BLaER1 treated with 17β-estradiol and CSF1 and Interleukin-3, amounts not matched to agents 10 nM and 100 nM (cell line): ENCODE results near the gene LRIG2.
"Not testable (repeated sequence)": the region's sequence is repeated elsewhere in the genome, so short reads cannot be mapped to it uniquely, and the experiment has no call there.

Source experiments
- H3K27ac ChIP-seq, 11 experiments: shearing (Covaris generic); formaldehyde crosslinking; 2 replicates each; pipeline ENCODE4 v1.8.1; 2022
- H3K27me3 ChIP-seq, 11 experiments: shearing (Covaris generic); formaldehyde crosslinking; 2 replicates each; pipeline ENCODE4 v1.8.1; 2022
- H3K36me3 ChIP-seq, 11 experiments: shearing (Covaris generic); formaldehyde crosslinking; 2 replicates each; pipeline ENCODE4 v1.8.1; 2022
- H3K4me1 ChIP-seq, 10 experiments: shearing (Covaris generic); formaldehyde crosslinking; 2 replicates each; pipeline ENCODE4 v1.8.1; 2022
- H3K4me2 ChIP-seq, 11 experiments: shearing (Covaris generic); formaldehyde crosslinking; 2 replicates each; pipeline ENCODE4 v1.8.1; 2022
- H3K4me3 ChIP-seq, 10 experiments: shearing (Covaris generic); formaldehyde crosslinking; 2 replicates each; pipeline ENCODE4 v1.8.1; 2022
- H3K9ac ChIP-seq, 11 experiments: shearing (Covaris generic); formaldehyde crosslinking; 2 replicates each; pipeline ENCODE4 v1.8.1; 2022
- H3K9me3 ChIP-seq, 11 experiments: shearing (Covaris generic); formaldehyde crosslinking; replicated peaks in 1 of 11; 2 replicates each; pipeline ENCODE4 v1.8.1; 2022
- H4K20me1 ChIP-seq, 11 experiments: shearing (Covaris generic); formaldehyde crosslinking; 2 replicates each; pipeline ENCODE4 v1.8.1; 2022
- Cebpa-rat ChIP-seq, 11 experiments: shearing (Covaris generic); IDR thresholded peaks; 2 replicates each; pipeline ENCODE4 v1.8.1; 2022

The LRIG2 gene

DNA sequence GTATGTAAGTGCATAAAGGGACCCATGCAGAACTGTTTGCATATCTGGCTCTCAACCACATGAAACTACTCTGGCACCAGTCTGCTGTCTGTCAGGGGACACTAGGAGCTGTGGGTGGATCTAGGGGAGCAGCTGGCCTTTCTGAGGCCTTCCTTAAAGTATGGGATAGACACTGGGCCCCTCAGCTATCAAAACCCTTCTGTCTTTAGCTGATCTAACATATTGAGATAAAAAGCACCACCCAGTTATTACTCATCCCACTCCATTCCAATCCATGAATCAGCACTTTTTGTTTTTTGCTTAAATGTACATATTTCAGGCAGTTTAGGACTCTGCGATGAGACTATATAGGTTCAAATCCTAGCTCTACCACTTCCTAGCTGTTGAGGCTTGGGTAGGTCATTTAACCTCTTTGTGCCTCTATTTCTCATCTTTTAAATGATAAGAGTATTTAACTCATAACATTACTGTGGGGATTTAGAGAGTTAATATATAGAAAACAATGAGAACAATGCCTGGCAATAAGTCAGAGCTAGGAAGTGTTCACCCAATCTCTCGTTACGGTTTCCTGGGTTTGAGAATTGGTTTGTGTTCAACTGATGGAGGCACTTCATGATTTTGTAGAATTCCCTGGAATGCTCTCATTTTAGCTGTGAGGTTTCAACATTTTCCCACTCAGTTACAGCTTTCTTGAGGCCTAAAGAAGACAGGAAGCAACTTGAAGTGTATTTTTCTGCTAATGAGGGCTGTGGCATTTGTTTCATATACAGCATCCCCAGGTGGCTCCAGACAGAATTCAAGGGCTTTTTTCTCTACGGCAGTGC is 68.9 kb downstream of the LRIG2 start:
- H3K9ac ChIP-seq = 0 out of 22 replicates have a peak overlapping the region, but pooled peaks of 1 of the 11 experiments have one; percentile 43
- no peak for TF ChIP-seq Cebpa-rat (IDR thresholded peaks at IDR 0.05)
- H3K36me3 ChIP-seq = no peaks in the 10 kb centered on the region
- no peak overlapping the region for H3K4me3 ChIP-seq
- peak overlapping the region in 8 of 11 experiments; percentile 20 to 92 (median 78); a peak in 12 of 22 replicates for H3K4me2 ChIP-seq
- no peaks in the 10 kb centered on the region for H3K9me3 ChIP-seq
- H3K27ac ChIP-seq = peak overlapping the region in 6 of 11 experiments; percentile 20 to 69 (median 47); a peak in 6 of 22 replicates
- peaks cover 16 to 60% (median 32%) of the 10 kb centered on the region in 10 experiments for H3K4me1 ChIP-seq
- H3K27me3 ChIP-seq = no peaks in the 10 kb centered on the region
- no peaks in the 10 kb centered on the region for H4K20me1 ChIP-seq

DNA sequence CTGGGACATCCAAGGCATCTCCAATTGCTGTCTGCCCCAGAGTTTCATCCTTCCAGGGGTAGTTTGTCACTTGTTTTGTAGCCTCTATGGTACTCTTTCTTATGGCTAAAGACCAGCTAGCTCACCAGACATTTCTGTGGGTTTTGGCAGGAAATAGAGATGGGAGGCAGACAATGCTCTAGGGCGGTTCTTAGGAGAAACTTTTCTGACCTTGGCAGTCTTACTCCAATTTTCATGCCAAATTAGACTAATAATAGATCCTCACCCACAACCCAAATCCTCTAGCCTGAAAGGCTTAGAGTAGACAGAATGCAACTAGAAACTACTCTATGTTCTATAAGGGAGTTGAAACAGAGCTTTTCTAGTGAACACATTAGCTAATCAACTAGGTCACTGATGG is 69.8 kb downstream of the LRIG2 start:
- TF ChIP-seq Cebpa-rat (IDR thresholded peaks at IDR 0.05) = no peak

DNA sequence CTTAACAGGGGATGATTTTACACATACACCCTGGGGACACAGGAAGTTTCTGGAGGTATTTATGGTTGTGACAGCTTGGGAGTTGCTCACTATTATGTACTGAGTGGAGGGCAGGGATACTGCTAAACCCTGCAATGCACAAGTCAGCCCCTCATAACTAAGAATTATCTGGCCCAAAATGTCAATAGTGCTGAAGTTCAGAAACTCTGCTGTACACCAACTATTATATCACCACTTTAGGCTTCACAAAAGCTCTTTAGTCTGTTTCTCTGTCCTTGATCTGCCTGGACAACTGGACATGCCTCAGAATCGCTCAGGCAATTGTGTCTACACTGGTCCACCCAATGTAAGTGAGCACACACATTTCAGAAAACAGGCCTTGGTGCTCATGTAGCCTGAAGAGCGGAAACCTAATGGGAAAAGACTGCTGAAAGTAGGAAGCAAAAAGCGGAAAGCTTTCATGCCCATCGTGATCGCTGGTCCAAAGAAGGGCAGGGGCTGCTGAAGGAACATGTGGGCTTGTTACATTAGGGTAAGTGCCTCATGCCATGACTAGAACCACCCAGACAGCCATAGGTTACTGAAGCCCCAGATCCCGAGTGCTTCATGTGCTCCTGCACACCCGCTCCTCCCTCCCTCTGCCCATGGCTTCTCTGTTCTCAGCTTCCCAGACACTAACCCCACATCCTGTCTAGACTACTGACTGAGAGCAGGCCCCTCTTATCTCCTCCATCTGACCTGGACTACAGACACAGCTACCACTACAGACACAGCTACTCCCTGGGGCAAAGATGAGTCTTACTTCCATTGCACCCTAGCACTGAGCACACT is 73.5 kb downstream of the LRIG2 start:
- TF ChIP-seq Cebpa-rat (IDR thresholded peaks at IDR 0.05) = no peak
- H3K4me3 ChIP-seq = no peak overlapping the region
- H3K27ac ChIP-seq = no peak overlapping the region
- H3K36me3 ChIP-seq = no peaks in the 10 kb centered on the region
- no peak overlapping the region for H3K9ac ChIP-seq
- no peaks in the 10 kb centered on the region for H3K9me3 ChIP-seq
- no peaks in the 10 kb centered on the region for H3K27me3 ChIP-seq
- no peaks in the 10 kb centered on the region for H4K20me1 ChIP-seq
- peak overlapping the region in 4 of 11 experiments; percentile 5 to 25 (median 14); a peak in 3 of 22 replicates for H3K4me2 ChIP-seq
- H3K4me1 ChIP-seq = peaks cover 11 to 28% (median 24%) of the 10 kb centered on the region in 10 experiments

More for the DNA sequence above, 69.8 kb downstream of the LRIG2 start:
- Histone ChIP-seq H3K4me3 (no peak overlapping the region), H4K20me1 (no peaks in the 10 kb centered on the region), H3K36me3 (no peaks in the 10 kb centered on the region), H3K4me2 (peak overlapping the region; percentile 20 to 92 (median 55)), H3K9ac (no peak overlapping the region), H3K4me1 (peaks cover 16 to 52% (median 37%) of the 10 kb centered on the region in 10 experiments), H3K27me3 (no peaks in the 10 kb centered on the region), H3K27ac (peak overlapping the region in 4 of 11 experiments; percentile 1 to 69 (median 48); a peak in 2 of 22 replicates), H3K9me3 (no peaks in the 10 kb centered on the region)

DNA sequence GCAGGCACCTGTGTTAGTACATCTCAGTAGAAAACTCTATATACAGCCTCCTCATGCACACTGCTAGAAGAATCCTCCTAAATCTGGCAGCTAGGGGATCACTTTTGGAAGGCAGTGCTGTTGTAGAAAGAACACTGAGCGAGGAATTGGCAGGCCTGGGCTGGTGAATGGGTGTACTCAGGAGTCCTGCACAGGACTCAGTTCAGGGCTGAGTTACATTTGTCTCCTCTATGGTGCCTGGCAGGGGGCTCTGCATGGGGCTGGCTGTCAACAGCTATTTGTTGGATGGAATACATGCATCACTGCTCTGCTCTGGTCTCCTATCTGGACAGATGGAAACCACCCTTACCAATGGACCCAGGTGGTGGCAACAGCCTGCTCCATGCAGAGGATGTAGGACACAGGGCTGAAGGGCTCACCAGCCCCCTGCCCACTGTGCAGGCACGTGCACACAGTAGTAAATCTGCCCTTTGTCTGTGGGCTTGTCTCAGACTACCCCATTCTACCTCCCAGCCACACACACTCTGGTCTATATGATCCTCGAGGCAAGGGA is 74.2 kb downstream of the LRIG2 start:
- Histone ChIP-seq H3K27ac (no peak overlapping the region), H4K20me1 (no peaks in the 10 kb centered on the region), H3K27me3 (no peaks in the 10 kb centered on the region), H3K4me1 (peaks cover 8 to 22% (median 19%) of the 10 kb centered on the region in 10 experiments), H3K36me3 (no peaks in the 10 kb centered on the region), H3K9ac (no peak overlapping the region), H3K9me3 (no peaks in the 10 kb centered on the region), H3K4me3 (no peak overlapping the region), H3K4me2 (peak overlapping the region in 4 of 11 experiments; percentile 5 to 25 (median 14); a peak in 3 of 22 replicates)
- TF ChIP-seq Cebpa-rat (IDR thresholded peaks at IDR 0.05) = no peak

DNA sequence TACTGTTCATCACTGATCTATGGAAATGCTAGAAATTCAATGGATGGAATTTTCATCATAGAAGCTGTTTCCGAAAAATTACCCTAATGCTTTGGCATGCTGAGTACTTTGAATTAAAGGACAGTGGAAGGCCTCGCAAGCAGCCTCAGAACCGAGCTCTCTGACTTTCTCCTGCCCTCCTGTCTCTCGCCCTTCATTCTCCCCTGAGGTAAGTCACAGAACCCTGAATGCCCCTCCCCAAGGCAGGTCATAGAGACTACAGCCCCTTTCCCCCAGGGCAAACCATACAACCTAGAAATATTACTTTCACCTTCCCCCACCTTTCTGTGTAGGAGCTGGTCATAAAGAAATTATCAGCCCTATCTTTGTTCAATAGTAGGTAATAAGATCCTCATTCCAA is 74.8 kb downstream of the LRIG2 start:
- Histone ChIP-seq H3K4me2 (no peak overlapping the region), H3K36me3 (no peaks in the 10 kb centered on the region), H3K27ac (no peak overlapping the region), H4K20me1 (no peaks in the 10 kb centered on the region), H3K9me3 (no peaks in the 10 kb centered on the region), H3K27me3 (no peaks in the 10 kb centered on the region), H3K4me3 (no peak overlapping the region), H3K9ac (no peak overlapping the region), H3K4me1 (peaks cover 1 to 16% (median 13%) of the 10 kb centered on the region in 10 experiments)
- no peak for TF ChIP-seq Cebpa-rat (IDR thresholded peaks at IDR 0.05)

DNA sequence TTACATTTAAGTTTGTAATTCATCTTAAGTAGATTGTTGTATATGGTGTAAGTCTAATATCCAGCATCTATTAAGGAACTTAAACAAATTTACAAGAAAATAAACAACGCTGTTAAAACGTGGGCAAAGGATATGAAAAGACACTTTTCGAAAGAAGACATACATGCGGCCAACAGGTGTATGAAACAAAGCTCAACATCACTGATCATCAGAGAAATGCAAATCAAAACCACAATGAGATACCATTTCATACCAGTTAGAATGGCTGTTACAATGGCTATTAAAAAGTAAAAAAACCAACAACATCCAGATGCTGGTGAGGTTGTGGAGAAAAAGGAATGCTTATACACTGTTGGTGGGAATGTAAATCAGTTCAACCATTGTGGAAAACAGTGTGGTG is 77.5 kb downstream of the LRIG2 start:
- not testable (repeated sequence) for H3K4me2 ChIP-seq, H3K27me3 ChIP-seq

DNA sequence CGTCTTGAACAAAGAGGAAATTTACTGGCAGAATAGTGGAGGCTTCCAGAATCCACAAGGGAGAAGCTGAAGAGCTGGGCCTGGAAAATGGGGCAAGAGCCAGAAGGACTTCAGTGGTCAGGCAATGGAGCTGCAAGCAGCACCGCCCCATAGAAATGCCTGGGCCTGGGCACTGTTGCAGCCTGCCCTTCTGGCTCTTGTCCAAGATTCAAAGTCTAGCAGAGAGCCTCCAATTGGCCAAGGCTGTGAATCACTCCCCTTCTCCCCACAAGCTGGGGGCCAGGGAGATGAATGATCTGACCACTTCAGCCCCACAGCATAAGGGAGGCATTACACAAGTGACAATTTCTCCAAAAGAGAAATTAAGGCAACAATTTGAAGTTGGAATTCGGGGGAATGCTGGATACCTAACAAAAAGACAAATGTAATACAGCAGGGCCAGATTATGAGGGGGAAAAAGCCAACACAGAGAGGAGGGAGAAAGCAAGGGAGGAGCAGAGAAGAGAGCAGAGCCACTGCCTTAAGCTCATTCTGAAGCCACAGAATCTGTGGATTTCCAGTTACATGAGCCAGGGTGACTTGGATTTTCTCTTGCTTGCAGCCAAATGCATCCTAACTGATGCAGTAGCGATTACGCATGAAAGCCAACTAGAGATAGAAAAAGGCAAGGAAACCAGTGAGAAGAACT is 80.3 kb downstream of the LRIG2 start:
- no peaks in the 10 kb centered on the region for H3K27me3 ChIP-seq

More for the DNA sequence above, 77.5 kb downstream of the LRIG2 start:
- not testable (repeated sequence) for H3K4me3 ChIP-seq, H3K27ac ChIP-seq, H4K20me1 ChIP-seq, H3K9me3 ChIP-seq, H3K36me3 ChIP-seq, H3K9ac ChIP-seq
- peaks cover 0 to 12% (median 8%) of the 10 kb centered on the region in 10 experiments; a peak in 10 of 20 replicates for H3K4me1 ChIP-seq

DNA sequence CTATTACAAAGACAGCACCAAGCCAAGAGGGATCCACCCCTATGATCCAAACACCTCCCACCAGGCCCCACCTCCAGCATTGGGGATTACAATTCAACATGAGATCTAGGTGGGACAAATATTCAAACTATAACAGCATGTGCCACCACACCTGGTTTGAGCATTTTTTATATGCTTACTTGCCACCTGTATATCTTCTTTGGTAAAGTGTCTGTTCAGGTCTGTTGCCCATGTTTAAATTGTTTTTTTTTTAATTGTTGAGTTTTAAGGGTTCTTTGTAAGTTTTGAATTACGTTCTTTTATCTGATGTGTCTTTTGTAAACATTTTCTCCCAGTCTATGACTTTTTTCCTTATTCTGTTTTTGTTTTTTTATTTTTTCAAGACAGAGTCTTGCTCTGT is 83.4 kb downstream of the LRIG2 start:
- Histone ChIP-seq H3K4me1 (no peaks in the 10 kb centered on the region), H3K27me3 (no peaks in the 10 kb centered on the region), H3K36me3 (no peaks in the 10 kb centered on the region), H3K9ac (no peak overlapping the region), H3K4me3 (no peak overlapping the region), H3K27ac (no peak overlapping the region), H3K9me3 (peaks cover 23 to 37% (median 33%) of the 10 kb centered on the region in 11 experiments), H4K20me1 (no peaks in the 10 kb centered on the region), H3K4me2 (no peak overlapping the region)
- TF ChIP-seq Cebpa-rat (IDR thresholded peaks at IDR 0.05) = no peak

More for the DNA sequence above, 80.3 kb downstream of the LRIG2 start:
- Histone ChIP-seq H3K36me3 (no peaks in the 10 kb centered on the region), H4K20me1 (no peaks in the 10 kb centered on the region), H3K27ac (no peak overlapping the region), H3K4me3 (no peak overlapping the region), H3K4me1 (no peaks in the 10 kb centered on the region), H3K9me3 (peaks cover 23 to 27% (median 25%) of the 10 kb centered on the region in 11 experiments), H3K4me2 (no peak overlapping the region), H3K9ac (no peak overlapping the region)
- no peak for TF ChIP-seq Cebpa-rat (IDR thresholded peaks at IDR 0.05)

DNA sequence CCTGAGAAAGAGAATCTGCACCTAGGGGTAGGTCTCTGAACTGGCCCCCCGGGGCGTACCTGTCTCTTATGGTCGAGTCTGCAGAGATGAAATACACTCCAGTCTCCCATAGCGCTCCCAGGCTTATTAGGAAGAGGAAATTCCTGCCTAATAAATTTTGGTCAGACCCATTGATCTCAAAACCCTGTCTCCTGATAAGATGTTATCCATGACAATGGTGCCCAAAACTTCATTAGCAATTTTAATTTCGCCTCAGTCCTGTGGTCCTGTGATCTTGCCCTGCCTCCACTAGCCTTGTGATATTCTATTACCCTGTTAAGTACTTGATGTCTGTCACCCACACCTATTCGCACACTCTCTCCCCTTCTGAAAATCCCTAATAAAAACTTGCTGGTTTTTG is 85.7 kb downstream of the LRIG2 start:
- H3K9ac ChIP-seq, H3K4me1 ChIP-seq, H3K27ac ChIP-seq, H4K20me1 ChIP-seq, H3K4me2 ChIP-seq, H3K27me3 ChIP-seq, H3K4me3 ChIP-seq, H3K36me3 ChIP-seq: not testable (repeated sequence)
- H3K9me3 ChIP-seq = peaks cover 23 to 37% (median 33%) of the 10 kb centered on the region in 11 experiments
